ENCODE measurements around the gene TALDO1. TPM values are rescaled to one million over a fixed set of nuclear protein-coding genes. Genes with fewer than 3 reads are reported as not detected.
A peak's percentile ranks its signal among the peaks of the same experiment; 100 is the strongest.

The TALDO1 gene
- total and polyA plus RNA-seq, 10 of the 15 experiments (the other 5 are each of a cell fraction or from before 2014, with no cell fraction given), result 121 to 302 (median 182) TPM

- TF ChIP-seq E4F1 (IDR thresholded peaks at IDR 0.05; ENCODE audit: borderline replicate concordance, partially characterized antibody), result peak; percentile 35
- no peak for TF ChIP-seq ZZZ3 (IDR thresholded peaks at IDR 0.05; ENCODE audit: control insufficient read depth, insufficient read length, low read depth)
- TF ChIP-seq STAT1 (conservative IDR thresholded peaks at IDR 0.05), result no peak; the same call in 1 of the 2 replicates
- TF ChIP-seq JUND (IDR thresholded peaks at IDR 0.05; ENCODE audit: low read depth, low read length), result peak; percentile 53; the same call in 1 of the 2 replicates
- TF ChIP-seq NFYA (IDR thresholded peaks at IDR 0.05; ENCODE audit: borderline replicate concordance, low read depth, low read length), result no peak
- TF ChIP-seq IRF4 (IDR thresholded peaks at IDR 0.05; ENCODE audit: low read depth, low read length), result 0 out of 2 replicates have a peak, but pooled peaks have one; percentile 40
- no peak for TF ChIP-seq SPI1 (IDR thresholded peaks at IDR 0.05; ENCODE audit: borderline replicate concordance, insufficient read depth, low read depth, low read length)
- TF ChIP-seq ASH2L (IDR thresholded peaks at IDR 0.05; ENCODE audit: borderline replicate concordance, low read depth), result no peak; the same call in 1 of the 2 replicates
- 0 out of 2 replicates have a peak, but pooled peaks have one; percentile 31 for TF ChIP-seq MEF2A (IDR thresholded peaks at IDR 0.05; ENCODE audit: insufficient read depth, low read depth, low read length)
- no peak for TF ChIP-seq MEF2B (IDR thresholded peaks at IDR 0.05; ENCODE audit: partially characterized antibody, poor library complexity, severe bottlenecking)
- TF ChIP-seq RAD51 (IDR thresholded peaks at IDR 0.05), result no peak
- TF ChIP-seq E2F4 (IDR thresholded peaks at IDR 0.05; ENCODE audit: low read depth, low read length), result 0 out of 2 replicates have a peak, but pooled peaks have one; percentile 12
- TF ChIP-seq SMC3 (IDR thresholded peaks at IDR 0.05; ENCODE audit: borderline replicate concordance, low read length), result no peak
- TF ChIP-seq POLR2AphosphoS5 (IDR thresholded peaks at IDR 0.05; ENCODE audit: low read length), result peak; percentile 97
- TF ChIP-seq ELK1 (IDR thresholded peaks at IDR 0.05; ENCODE audit: low read depth, low read length), result peak; percentile 91
- TF ChIP-seq TBL1XR1 (IDR thresholded peaks at IDR 0.05; ENCODE audit: low read depth, low read length), result peak; percentile 47; the same call in 1 of the 2 replicates
- TF ChIP-seq MYC (IDR thresholded peaks at IDR 0.05; ENCODE audit: insufficient read depth, insufficient read length, insufficient replicate concordance, low read length, severe bottlenecking), result peak; percentile 91
- TF ChIP-seq CBX3 (IDR thresholded peaks at IDR 0.05; ENCODE audit: borderline replicate concordance, low read depth), result no peak
- no peak for TF ChIP-seq CHD4 (IDR thresholded peaks at IDR 0.05)
- peak; percentile 90 to 95 for TF ChIP-seq BHLHE40 (IDR thresholded peaks at IDR 0.05; ENCODE audit: borderline replicate concordance in 1 of 2, low read depth in 2 of 2, low read length in 1 of 2)
- TF ChIP-seq USF1 (IDR thresholded peaks at IDR 0.05; ENCODE audit: borderline replicate concordance, extremely low read length, insufficient read depth, low read depth, low read length), result no peak
- no peak for TF ChIP-seq YBX1 (IDR thresholded peaks at IDR 0.05)
- TF ChIP-seq RBBP5 (conservative IDR thresholded peaks at IDR 0.05), result no peak
- TF ChIP-seq HCFC1 (IDR thresholded peaks at IDR 0.05; ENCODE audit: low read length), result peak; percentile 83
- no peak for TF ChIP-seq SMAD1 (IDR thresholded peaks at IDR 0.05; ENCODE audit: low read depth, partially characterized antibody)
Measured at GRCh38 chr11:809287-810039, 62.2 kb downstream of the TALDO1 start, which contains the start of gene RPLP2 (continued).

All from GM12878 (cell line).